ENCODE measurements around the gene ACER3. TPM values are rescaled to one million over a fixed set of nuclear protein-coding genes. Genes with fewer than 3 reads are reported as not detected.

Gene ACER3
- total RNA-seq, 1 experiment from 2014 or later, result 31.0 TPM

DNA sequence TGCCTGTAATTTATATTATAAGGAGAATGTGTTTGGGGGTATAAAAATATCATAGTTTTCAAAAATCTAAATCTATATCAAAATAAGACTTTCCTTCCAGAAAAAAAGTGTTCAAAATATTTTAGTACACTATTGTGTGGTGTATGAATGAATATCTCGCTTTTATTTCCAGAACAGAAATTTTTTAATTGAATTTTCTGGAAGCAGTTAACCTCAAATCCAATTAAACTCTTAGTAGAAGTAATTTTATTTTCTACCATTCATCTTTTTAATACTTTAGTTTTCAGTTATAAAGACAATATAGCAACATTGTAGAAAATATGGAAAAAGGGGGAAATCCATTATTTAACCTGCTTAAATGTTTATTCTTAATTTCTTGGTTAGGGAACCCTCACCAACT lies 58.7 kb downstream of the ACER3 start:
- POLR2A ChIA-PET (ENCODE audit: low non-redundant PET), result interaction anchor here (0.6 kb wide), 1 partner anchor 1511 kb away, joined by 3 read pairs; no protein-coding TSS in a partner anchor

DNA sequence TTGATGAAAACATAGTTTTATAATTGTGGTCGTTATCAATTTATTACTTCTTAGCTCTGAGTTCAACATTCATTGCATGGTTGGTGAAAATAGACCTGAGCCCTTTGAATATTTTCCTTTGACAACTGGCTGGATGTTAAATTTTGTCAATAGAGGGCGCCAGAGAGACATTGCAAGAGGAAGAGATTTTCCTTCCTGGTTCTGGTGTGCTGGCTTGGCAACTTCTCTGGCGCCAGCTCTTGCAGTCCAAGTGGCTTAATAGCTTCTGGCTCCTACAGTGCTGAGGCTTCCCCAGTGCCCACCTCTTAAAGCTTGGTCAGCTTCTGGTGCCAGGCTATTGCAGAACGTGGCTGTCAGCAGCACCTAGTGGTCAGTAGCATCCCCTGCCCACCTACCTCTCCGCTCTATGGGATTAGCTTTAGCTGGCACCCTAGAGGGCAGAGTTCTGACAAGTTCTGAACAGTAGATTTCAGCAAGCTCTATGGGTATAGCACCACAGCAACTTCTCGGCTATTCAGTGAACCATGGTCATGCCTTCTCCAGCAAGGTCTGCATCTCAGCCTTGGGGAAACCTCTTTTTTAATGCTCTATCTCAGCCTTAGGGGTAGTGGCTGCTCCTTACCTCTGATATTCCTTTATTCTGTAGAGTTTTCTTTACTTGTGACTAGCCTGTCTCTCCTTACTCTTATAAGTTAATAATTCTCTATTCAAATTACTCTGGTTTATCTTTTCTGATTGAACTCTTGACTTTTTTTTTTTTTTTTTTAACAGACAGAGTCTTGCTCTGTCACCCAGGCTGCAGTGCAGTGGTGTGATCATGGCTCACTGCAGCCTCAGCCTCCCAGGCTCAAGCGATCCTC lies 59.4 kb downstream of the ACER3 start:
- Histone ChIP-seq H3K27ac (ENCODE audit: low read depth, low read length, poor library complexity, severe bottlenecking) (no peak overlapping the region), H3K4me3 (ENCODE audit: low read depth, low read length, poor library complexity, severe bottlenecking) (no peak overlapping the region), H3K4me1 (ENCODE audit: insufficient read depth, low read length, poor library complexity, severe bottlenecking) (peaks cover 6% of the 10 kb centered on the region), H3K9me3 (ENCODE audit: low read depth, low read length, poor library complexity, severe bottlenecking) (no peaks in the 10 kb centered on the region), H3K27me3 (replicated peaks; ENCODE audit: insufficient read depth, low read depth, low read length, poor library complexity) (no peaks in the 10 kb centered on the region), H3K36me3 (ENCODE audit: insufficient read depth, low read length, poor library complexity, severe bottlenecking) (no peaks in the 10 kb centered on the region)
- intact Hi-C loops (cut with micrococcal nuclease; ENCODE audit: unreplicated experiment), result loop anchor here (1.0 to 2.0 kb wide), 3 partner anchors 113 to 186 kb away; no protein-coding TSS in a partner anchor
- TF ChIP-seq EZH2 (IDR thresholded peaks at IDR 0.05; ENCODE audit: borderline replicate concordance, low read depth, low read length, poor library complexity, severe bottlenecking), result no peak
- TF ChIP-seq, protein P1, sequence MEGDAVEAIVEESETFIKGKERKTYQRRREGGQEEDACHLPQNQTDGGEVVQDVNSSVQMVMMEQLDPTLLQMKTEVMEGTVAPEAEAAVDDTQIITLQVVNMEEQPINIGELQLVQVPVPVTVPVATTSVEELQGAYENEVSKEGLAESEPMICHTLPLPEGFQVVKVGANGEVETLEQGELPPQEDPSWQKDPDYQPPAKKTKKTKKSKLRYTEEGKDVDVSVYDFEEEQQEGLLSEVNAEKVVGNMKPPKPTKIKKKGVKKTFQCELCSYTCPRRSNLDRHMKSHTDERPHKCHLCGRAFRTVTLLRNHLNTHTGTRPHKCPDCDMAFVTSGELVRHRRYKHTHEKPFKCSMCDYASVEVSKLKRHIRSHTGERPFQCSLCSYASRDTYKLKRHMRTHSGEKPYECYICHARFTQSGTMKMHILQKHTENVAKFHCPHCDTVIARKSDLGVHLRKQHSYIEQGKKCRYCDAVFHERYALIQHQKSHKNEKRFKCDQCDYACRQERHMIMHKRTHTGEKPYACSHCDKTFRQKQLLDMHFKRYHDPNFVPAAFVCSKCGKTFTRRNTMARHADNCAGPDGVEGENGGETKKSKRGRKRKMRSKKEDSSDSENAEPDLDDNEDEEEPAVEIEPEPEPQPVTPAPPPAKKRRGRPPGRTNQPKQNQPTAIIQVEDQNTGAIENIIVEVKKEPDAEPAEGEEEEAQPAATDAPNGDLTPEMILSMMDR (conservative IDR thresholded peaks at IDR 0.05; ENCODE audit: low read depth, low read length), result peak; percentile 98
- BruUV-seq (replicated peaks), result no TSS peak
- DNase-seq (ENCODE audit: low spot score), result peak; percentile 94
- POLR2A ChIA-PET (ENCODE audit: low non-redundant PET), result interaction anchor here (0.6 kb wide), 1 partner anchor 1512 kb away, joined by 3 read pairs; no protein-coding TSS in a partner anchor
- CTCF ChIA-PET, result interaction anchor here (0.5 to 2.1 kb wide), 16 partner anchors 9 to 751 kb away, joined by 3 to 18 read pairs (median 4); no protein-coding TSS in a partner anchor

More for the DNA sequence above, 58.7 kb downstream of the ACER3 start:
- Histone ChIP-seq H3K27me3 (replicated peaks; ENCODE audit: insufficient read depth, low read depth, low read length, poor library complexity) (no peaks in the 10 kb centered on the region), H3K4me1 (ENCODE audit: insufficient read depth, low read length, poor library complexity, severe bottlenecking) (peaks cover 6% of the 10 kb centered on the region), H3K9me3 (ENCODE audit: low read depth, low read length, poor library complexity, severe bottlenecking) (no peaks in the 10 kb centered on the region), H3K4me3 (ENCODE audit: low read depth, low read length, poor library complexity, severe bottlenecking) (no peak overlapping the region), H3K36me3 (ENCODE audit: insufficient read depth, low read length, poor library complexity, severe bottlenecking) (no peaks in the 10 kb centered on the region), H3K27ac (ENCODE audit: low read depth, low read length, poor library complexity, severe bottlenecking) (no peak overlapping the region)
- no peak for DNase-seq (ENCODE audit: low spot score)
- BruUV-seq (replicated peaks), result no TSS peak
- CTCF ChIA-PET, result interaction anchor here (0.5 to 2.1 kb wide), 15 partner anchors 8 to 366 kb away, joined by 3 to 18 read pairs (median 4); no protein-coding TSS in a partner anchor
- intact Hi-C loops (cut with micrococcal nuclease; ENCODE audit: unreplicated experiment), result loop anchor here (1.0 to 2.0 kb wide), 2 partner anchors 121 to 185 kb away; no protein-coding TSS in a partner anchor
- TF ChIP-seq, protein P1 (conservative IDR thresholded peaks at IDR 0.05; ENCODE audit: low read depth, low read length), result no peak
- TF ChIP-seq EZH2 (IDR thresholded peaks at IDR 0.05; ENCODE audit: borderline replicate concordance, low read depth, low read length, poor library complexity, severe bottlenecking), result no peak

DNA sequence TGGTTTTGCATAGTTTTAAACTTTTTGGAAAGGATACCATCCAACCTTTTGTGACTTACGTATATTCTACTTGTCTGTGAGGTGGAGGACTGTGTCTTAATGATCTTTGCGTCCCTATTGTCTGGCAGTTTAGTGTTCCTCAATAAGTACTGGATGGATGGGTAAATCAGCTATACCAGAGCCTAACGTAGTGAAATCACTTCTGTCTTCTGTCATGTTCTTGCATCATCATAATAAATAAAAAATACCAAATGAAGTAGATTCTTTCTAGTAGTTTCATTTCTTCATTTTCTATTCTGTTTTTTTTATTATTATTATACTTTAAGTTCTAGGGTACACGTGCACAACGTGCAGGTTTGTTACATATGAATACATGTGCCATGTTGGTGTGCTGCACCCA lies 66.4 kb downstream of the ACER3 start:
- no peaks in the 10 kb centered on the region for H3K4me1 ChIP-seq (ENCODE audit: insufficient read depth, low read length, poor library complexity, severe bottlenecking)
- intact Hi-C loops (cut with micrococcal nuclease; ENCODE audit: unreplicated experiment), result no loop called here
- no TSS peak for BruUV-seq (replicated peaks)
- H3K36me3 ChIP-seq (ENCODE audit: insufficient read depth, low read length, poor library complexity, severe bottlenecking), result no peaks in the 10 kb centered on the region
- CTCF ChIA-PET, result no interaction called here
- TF ChIP-seq, protein P1 (conservative IDR thresholded peaks at IDR 0.05; ENCODE audit: low read depth, low read length), result no peak
- TF ChIP-seq EZH2 (IDR thresholded peaks at IDR 0.05; ENCODE audit: borderline replicate concordance, low read depth, low read length, poor library complexity, severe bottlenecking), result no peak
- no peak overlapping the region for H3K27ac ChIP-seq (ENCODE audit: low read depth, low read length, poor library complexity, severe bottlenecking)
- H3K27me3 ChIP-seq (replicated peaks; ENCODE audit: insufficient read depth, low read depth, low read length, poor library complexity), result no peaks in the 10 kb centered on the region
- POLR2A ChIA-PET (ENCODE audit: low non-redundant PET), result no interaction called here
- DNase-seq (ENCODE audit: low spot score), result no peak
- no peak overlapping the region for H3K4me3 ChIP-seq (ENCODE audit: low read depth, low read length, poor library complexity, severe bottlenecking)
- no peaks in the 10 kb centered on the region for H3K9me3 ChIP-seq (ENCODE audit: low read depth, low read length, poor library complexity, severe bottlenecking)
